IMR-90 (cell line): Measurements from ENCODE around the gene AKAP1.

Experiments used
- BHLHE40 ChIP-seq: fragments of 150-350 bp; IDR thresholded peaks from 2 replicates; pipeline ENCODE4 v1.6.1; 2016; ENCODE audit warnings: mild to moderate bottlenecking, low read depth, low read length
- ELK1 ChIP-seq: fragments of 150-350 bp; IDR thresholded peaks from 2 replicates; pipeline ENCODE4 v1.6.1; 2016; ENCODE audit warnings: low read depth, mild to moderate bottlenecking, low read length, moderate library complexity, borderline replicate concordance
- FOS ChIP-seq: fragments of 150-350 bp; IDR thresholded peaks from 2 replicates; pipeline ENCODE4 v1.6.1; 2016; ENCODE audit warnings: low read depth, low read length
- MAFK ChIP-seq: IDR thresholded peaks from 2 replicates; pipeline ENCODE4 v1.6.1; 2012; ENCODE audit warnings: low read depth, low read length, improper control_type of control experiment
- MAZ ChIP-seq: IDR thresholded peaks from 2 replicates; pipeline ENCODE4 v1.6.1; 2012; ENCODE audit warnings: low read depth, mild to moderate bottlenecking, low read length, improper control_type of control experiment, moderate library complexity, borderline replicate concordance
- MXI1 ChIP-seq: IDR thresholded peaks from 2 replicates; pipeline ENCODE4 v1.6.1; 2012; ENCODE audit warnings: low read depth, mild to moderate bottlenecking, low read length, moderate library complexity, borderline replicate concordance
- NFE2L2 ChIP-seq: fragments of 150-350 bp; IDR thresholded peaks from 2 replicates; pipeline ENCODE4 v1.6.1; 2016; ENCODE audit warnings: low read depth, mild to moderate bottlenecking, low read length
- POLR2A ChIP-seq: IDR thresholded peaks from 2 replicates; pipeline ENCODE4 v1.6.1; 2012; ENCODE audit warnings: mild to moderate bottlenecking, low read depth, low read length
- RAD21 ChIP-seq: IDR thresholded peaks from 2 replicates; pipeline ENCODE4 v1.6.1; 2012; ENCODE audit warnings: low read length, improper control_type of control experiment
- RFX5 ChIP-seq: IDR thresholded peaks from 2 replicates; pipeline ENCODE4 v1.8.0; 2012; ENCODE audit warnings: low read depth, mild to moderate bottlenecking, low read length, moderate library complexity
- SMC3 ChIP-seq: fragments of 150-350 bp; IDR thresholded peaks from 2 replicates; pipeline ENCODE4 v1.6.1; 2016; ENCODE audit warnings: low read depth, mild to moderate bottlenecking, antibody characterized with exemption, low read length, moderate library complexity
- TF ChIP-seq, protein P1 (sequence below): conservative IDR thresholded peaks from 2 replicates; pipeline ENCODE4 v1.5.1; 2012; ENCODE audit warnings: mild to moderate bottlenecking, low read depth, low read length, improper control_type of control experiment

DNA sequence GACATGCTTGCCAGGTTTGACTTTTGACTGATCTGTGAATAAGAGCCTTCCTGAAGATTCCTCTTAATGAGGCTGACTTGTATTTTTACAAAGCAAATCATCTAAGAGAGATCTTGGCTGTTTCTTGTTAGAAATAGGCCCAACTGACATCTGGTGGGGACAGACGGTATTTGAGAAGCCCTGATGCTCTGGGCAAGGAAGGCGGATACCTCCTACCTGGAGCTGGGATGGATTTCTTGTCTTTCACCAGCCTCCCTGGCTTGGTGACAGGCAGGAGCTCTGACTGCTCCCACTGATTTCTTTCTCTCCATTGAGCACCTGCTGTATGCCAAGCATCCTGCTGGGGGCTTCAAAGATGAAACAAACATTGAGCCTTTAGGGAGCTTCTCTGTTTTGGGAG lies 40.4 kb downstream of the AKAP1 start:
- TF ChIP-seq, protein P1, sequence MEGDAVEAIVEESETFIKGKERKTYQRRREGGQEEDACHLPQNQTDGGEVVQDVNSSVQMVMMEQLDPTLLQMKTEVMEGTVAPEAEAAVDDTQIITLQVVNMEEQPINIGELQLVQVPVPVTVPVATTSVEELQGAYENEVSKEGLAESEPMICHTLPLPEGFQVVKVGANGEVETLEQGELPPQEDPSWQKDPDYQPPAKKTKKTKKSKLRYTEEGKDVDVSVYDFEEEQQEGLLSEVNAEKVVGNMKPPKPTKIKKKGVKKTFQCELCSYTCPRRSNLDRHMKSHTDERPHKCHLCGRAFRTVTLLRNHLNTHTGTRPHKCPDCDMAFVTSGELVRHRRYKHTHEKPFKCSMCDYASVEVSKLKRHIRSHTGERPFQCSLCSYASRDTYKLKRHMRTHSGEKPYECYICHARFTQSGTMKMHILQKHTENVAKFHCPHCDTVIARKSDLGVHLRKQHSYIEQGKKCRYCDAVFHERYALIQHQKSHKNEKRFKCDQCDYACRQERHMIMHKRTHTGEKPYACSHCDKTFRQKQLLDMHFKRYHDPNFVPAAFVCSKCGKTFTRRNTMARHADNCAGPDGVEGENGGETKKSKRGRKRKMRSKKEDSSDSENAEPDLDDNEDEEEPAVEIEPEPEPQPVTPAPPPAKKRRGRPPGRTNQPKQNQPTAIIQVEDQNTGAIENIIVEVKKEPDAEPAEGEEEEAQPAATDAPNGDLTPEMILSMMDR = no peak
- no peak for TF ChIP-seq RFX5
- TF ChIP-seq FOS = no peak
- no peak for TF ChIP-seq POLR2A
- no peak for TF ChIP-seq MAZ
- TF ChIP-seq MXI1 = no peak
- TF ChIP-seq BHLHE40 = no peak
- no peak for TF ChIP-seq RAD21
- no peak for TF ChIP-seq NFE2L2
- TF ChIP-seq MAFK = no peak
- TF ChIP-seq SMC3 = no peak
- no peak for TF ChIP-seq ELK1
